Keratinocyte (primary cell): Measurements from ENCODE around the gene OTOG. TPM values are rescaled to one million over a fixed set of nuclear protein-coding genes. Genes with fewer than 3 reads are reported as not detected.

ENCODE experiments used
- DNase-seq: peaks from one replicate; pipeline ENCODE4 v3.0.0-alpha.2; 2011; ENCODE audit warnings: low read depth, missing footprints, low spot score
- FAIRE-seq: peaks from 2 replicates; lab custom pipeline; 2011; peaks lifted over from hg19 to GRCh38; lab: Jason Lieb, UNC
- H2AFZ ChIP-seq: 2 replicates; pipeline ENCODE4 v1.6.0; 2012; ENCODE audit warnings: low read length, control low read depth, inconsistent platforms; ENCODE audit not compliant: control insufficient read depth
- H3K27ac ChIP-seq: 2 replicates; pipeline ENCODE4 v1.5.1; 2011; ENCODE audit warnings: low read length; ENCODE audit not compliant: control insufficient read depth, insufficient read depth
- H3K27me3 ChIP-seq: 3 replicates; pipeline ENCODE4 v1.6.0; 2011; ENCODE audit warnings: low read length; ENCODE audit not compliant: control insufficient read depth, insufficient read depth; ENCODE audit errors: extremely low read depth
- H3K36me3 ChIP-seq, 2 experiments: 2 replicates in 1 of 2; 3 replicates in 1 of 2; pipeline ENCODE4 v1.5.1; 2011; ENCODE audit warnings: low read length in 2 of 2, mild to moderate bottlenecking in 1 of 2; ENCODE audit not compliant: control insufficient read depth in 2 of 2, insufficient read depth in 2 of 2; ENCODE audit errors: extremely low read depth in 1 of 2
- H3K4me1 ChIP-seq: 3 replicates; pipeline ENCODE4 v1.5.1; 2011; ENCODE audit warnings: low read length; ENCODE audit not compliant: control insufficient read depth, insufficient read depth; ENCODE audit errors: extremely low read depth
- H3K4me2 ChIP-seq: 3 replicates; pipeline ENCODE4 v1.6.0; 2011; ENCODE audit warnings: low read depth, low read length; ENCODE audit not compliant: control insufficient read depth, insufficient read depth; ENCODE audit errors: extremely low read depth
- H3K4me3 ChIP-seq, 3 experiments: fragments of 200-600 bp in 1 of 3; sonication (generic) in 1 of 3; 2 replicates in 2 of 3; 3 replicates in 1 of 3; pipeline ENCODE4 v1.5.1; 2011 to 2016; ENCODE audit warnings: low read length in 3 of 3, mild to moderate bottlenecking in 3 of 3, control low read depth in 2 of 3, inconsistent platforms in 1 of 3, low read depth in 1 of 3, mixed read lengths in 1 of 3, mixed run types in 1 of 3, moderate library complexity in 1 of 3; ENCODE audit not compliant: control insufficient read depth in 2 of 3, insufficient read depth in 2 of 3; ENCODE audit errors: extremely low read depth in 1 of 3
- H3K79me2 ChIP-seq: 2 replicates; pipeline ENCODE4 v1.6.0; 2012; ENCODE audit warnings: low read length; ENCODE audit not compliant: control insufficient read depth, insufficient read depth
- H3K9ac ChIP-seq: 3 replicates; pipeline ENCODE4 v1.6.0; 2011; ENCODE audit warnings: low read length; ENCODE audit not compliant: control insufficient read depth, insufficient read depth; ENCODE audit errors: extremely low read depth
- H3K9me1 ChIP-seq: 3 replicates; pipeline ENCODE4 v1.6.0; 2011; ENCODE audit warnings: low read length; ENCODE audit not compliant: control insufficient read depth, insufficient read depth; ENCODE audit errors: extremely low read depth
- H3K9me3 ChIP-seq: 2 replicates; pipeline ENCODE4 v1.5.1; 2012; ENCODE audit warnings: low read depth, low read length; ENCODE audit not compliant: control insufficient read depth
- H4K20me1 ChIP-seq: 3 replicates; pipeline ENCODE4 v1.6.0; 2011; ENCODE audit warnings: low read length; ENCODE audit not compliant: control insufficient read depth, insufficient read depth; ENCODE audit errors: extremely low read depth
- EZH2 ChIP-seq: IDR thresholded peaks from one replicate; pipeline ENCODE4 v1.6.1; 2012; ENCODE audit warnings: inconsistent platforms, mild to moderate bottlenecking, low read length, moderate library complexity
- dilution Hi-C: fragments of 300-500 bp; cut with MboI; formaldehyde crosslinking; loops from one replicate; pipeline ENCODE4 v1.7.0; 2020; ENCODE audit warnings: low sequenced_read_pairs; ENCODE audit not compliant: extremely low pct_ligation_motif_present
- polyA plus RNA-seq, 5 experiments: library from polyadenylated mRNA; depleted of rRNA in 3 of 5; stranded (reverse) in 3 of 5; stranded (forward) in 1 of 5; unstranded in 1 of 5; fragments of >200 nt; gene quantifications; 1 replicate in 1 of 5; 2 replicates in 3 of 5; 3 replicates in 1 of 5; pipeline versions ENCODE4 v1.2.1 to v1.2.3, GENCODE V29; 2011 to 2012; ENCODE audit warnings: missing spikeins in 2 of 5, low read depth in 1 of 5, low replicate concordance in 1 of 5
- TF ChIP-seq, protein P1 (sequence below), 3 experiments: IDR thresholded peaks in 1 of 3; conservative IDR thresholded peaks in 1 of 3; optimal IDR thresholded peaks in 1 of 3; 2 replicates in 2 of 3; 3 replicates in 1 of 3; pipeline versions ENCODE3 to v1.5.1; 2011; ENCODE audit warnings: low read length in 3 of 3, mild to moderate bottlenecking in 3 of 3, moderate library complexity in 2 of 3, control low read depth in 1 of 3, inconsistent platforms in 1 of 3; ENCODE audit not compliant: insufficient read depth in 2 of 3; ENCODE audit errors: extremely low read depth in 1 of 3

Gene OTOG
- polyA plus RNA-seq, 1 donor (not counting 4 experiments of a cell fraction or from before 2014, with no cell fraction given): not detected

DNA sequence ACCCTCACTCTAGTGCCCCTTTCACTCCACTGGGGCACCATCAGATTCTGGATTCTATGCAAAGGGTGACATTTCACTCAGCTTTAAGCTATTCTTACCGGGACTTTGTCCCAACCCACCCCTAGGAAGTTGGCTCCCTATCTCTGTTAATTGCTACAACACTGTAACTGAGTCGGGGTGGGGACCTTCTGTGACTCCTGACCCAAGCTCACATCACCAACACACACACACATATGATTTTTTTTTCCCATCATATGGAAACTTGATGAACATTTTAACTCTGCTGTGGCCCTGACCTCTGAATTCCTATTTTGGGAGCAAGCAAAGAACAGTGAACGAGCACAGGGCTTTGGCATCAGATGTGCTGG is 19.4 kb upstream of the OTOG start:
- Histone ChIP-seq H2AFZ (no peak overlapping the region), H3K36me3 (no peaks in the 10 kb centered on the region), H3K4me1 (no peaks in the 10 kb centered on the region), H3K79me2 (no peaks in the 10 kb centered on the region), H4K20me1 (no peaks in the 10 kb centered on the region), H3K4me2 (no peak overlapping the region), H3K27ac (no peak overlapping the region), H3K9me1 (no peaks in the 10 kb centered on the region), H3K9me3 (no peaks in the 10 kb centered on the region), H3K27me3 (peaks cover 11% of the 10 kb centered on the region), H3K9ac (no peak overlapping the region), H3K4me3 (no peak overlapping the region)
- DNase-seq (no peak), FAIRE-seq (no peak)
- dilution Hi-C loops: no loop called here
- no peak for TF ChIP-seq EZH2
- TF ChIP-seq, protein P1, sequence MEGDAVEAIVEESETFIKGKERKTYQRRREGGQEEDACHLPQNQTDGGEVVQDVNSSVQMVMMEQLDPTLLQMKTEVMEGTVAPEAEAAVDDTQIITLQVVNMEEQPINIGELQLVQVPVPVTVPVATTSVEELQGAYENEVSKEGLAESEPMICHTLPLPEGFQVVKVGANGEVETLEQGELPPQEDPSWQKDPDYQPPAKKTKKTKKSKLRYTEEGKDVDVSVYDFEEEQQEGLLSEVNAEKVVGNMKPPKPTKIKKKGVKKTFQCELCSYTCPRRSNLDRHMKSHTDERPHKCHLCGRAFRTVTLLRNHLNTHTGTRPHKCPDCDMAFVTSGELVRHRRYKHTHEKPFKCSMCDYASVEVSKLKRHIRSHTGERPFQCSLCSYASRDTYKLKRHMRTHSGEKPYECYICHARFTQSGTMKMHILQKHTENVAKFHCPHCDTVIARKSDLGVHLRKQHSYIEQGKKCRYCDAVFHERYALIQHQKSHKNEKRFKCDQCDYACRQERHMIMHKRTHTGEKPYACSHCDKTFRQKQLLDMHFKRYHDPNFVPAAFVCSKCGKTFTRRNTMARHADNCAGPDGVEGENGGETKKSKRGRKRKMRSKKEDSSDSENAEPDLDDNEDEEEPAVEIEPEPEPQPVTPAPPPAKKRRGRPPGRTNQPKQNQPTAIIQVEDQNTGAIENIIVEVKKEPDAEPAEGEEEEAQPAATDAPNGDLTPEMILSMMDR (optimal IDR thresholded peaks at IDR 0.05 in 1 of 3, IDR thresholded peaks at IDR 0.05 in 1 of 3, conservative IDR thresholded peaks at IDR 0.05 in 1 of 3; ENCODE audit: extremely low read depth in 1 of 3, insufficient read depth in 2 of 3, low read length in 3 of 3): no peak

DNA sequence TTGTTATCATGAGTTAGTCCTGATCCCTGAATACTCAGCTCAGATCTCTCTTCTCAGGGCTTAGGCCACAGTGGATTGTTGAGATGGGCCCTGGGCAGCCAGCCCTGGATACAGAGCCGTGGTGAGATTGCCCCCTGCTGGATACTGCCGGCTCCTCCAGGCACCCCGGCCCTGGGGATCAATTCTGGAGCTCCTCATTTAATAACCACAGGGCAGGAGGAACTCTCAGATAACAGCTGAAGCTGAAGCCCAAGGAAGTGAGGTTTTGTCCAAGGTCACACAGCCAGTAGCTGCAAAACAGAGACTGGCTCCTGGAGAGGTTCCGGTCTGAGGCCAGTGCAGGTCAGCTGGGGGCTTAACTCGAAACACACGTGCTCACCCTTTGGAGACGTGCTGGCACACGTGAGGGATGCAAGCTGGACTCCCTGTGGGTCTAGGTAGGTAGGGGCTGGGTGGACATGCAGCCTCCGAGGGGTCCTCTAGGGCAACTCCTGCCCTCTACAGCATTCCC is 18.8 kb upstream of the OTOG start:
- no peaks in the 10 kb centered on the region for H3K79me2 ChIP-seq
- no peaks in the 10 kb centered on the region for H3K9me3 ChIP-seq
- H3K36me3 ChIP-seq: no peaks in the 10 kb centered on the region
- no peak for FAIRE-seq
- dilution Hi-C loops: no loop called here
- H3K9me1 ChIP-seq: no peaks in the 10 kb centered on the region
- H3K4me3 ChIP-seq: no peak overlapping the region
- no peaks in the 10 kb centered on the region for H4K20me1 ChIP-seq
- H3K27me3 ChIP-seq: peaks cover 11% of the 10 kb centered on the region
- no peak overlapping the region for H3K9ac ChIP-seq
- no peaks in the 10 kb centered on the region for H3K4me1 ChIP-seq
- H2AFZ ChIP-seq: no peak overlapping the region
- no peak overlapping the region for H3K4me2 ChIP-seq
- TF ChIP-seq, protein P1 (optimal IDR thresholded peaks at IDR 0.05 in 1 of 3, IDR thresholded peaks at IDR 0.05 in 1 of 3, conservative IDR thresholded peaks at IDR 0.05 in 1 of 3; ENCODE audit: extremely low read depth in 1 of 3, insufficient read depth in 2 of 3, low read length in 3 of 3): peak; percentile 72 to 89 (median 73)
- TF ChIP-seq EZH2: no peak
- DNase-seq: no peak
- H3K27ac ChIP-seq: no peak overlapping the region
